HEK293T (cell line): Measurements from ENCODE around the gene GRM4.

Source experiments
- CTBP1 ChIP-seq: fragments of 450-650 bp; IDR thresholded peaks from 2 replicates; pipeline ENCODE4 v1.6.1; 2016; ENCODE audit warnings: borderline replicate concordance
- FOXM1 ChIP-seq: fragments of 450-650 bp; IDR thresholded peaks from 2 replicates; pipeline ENCODE4 v1.6.1; 2017; ENCODE audit warnings: mild to moderate bottlenecking, borderline replicate concordance
- HDGF ChIP-seq: fragments of 450-650 bp; IDR thresholded peaks from 2 replicates; pipeline ENCODE4 v1.6.1; 2017; ENCODE audit warnings: antibody characterized with exemption, borderline replicate concordance
- NFRKB ChIP-seq: fragments of 450-650 bp; IDR thresholded peaks from 2 replicates; pipeline ENCODE4 v1.6.1; 2016; ENCODE audit warnings: mild to moderate bottlenecking, moderate library complexity
- SP1 ChIP-seq: fragments of 450-650 bp; IDR thresholded peaks from 2 replicates; pipeline ENCODE4 v1.6.1; 2017
- TARDBP ChIP-seq: fragments of 450-650 bp; IDR thresholded peaks from 2 replicates; pipeline ENCODE4 v1.6.1; 2016
- ZNF384 ChIP-seq: fragments of 450-650 bp; IDR thresholded peaks from 2 replicates; pipeline ENCODE4 v1.6.1; 2016

DNA sequence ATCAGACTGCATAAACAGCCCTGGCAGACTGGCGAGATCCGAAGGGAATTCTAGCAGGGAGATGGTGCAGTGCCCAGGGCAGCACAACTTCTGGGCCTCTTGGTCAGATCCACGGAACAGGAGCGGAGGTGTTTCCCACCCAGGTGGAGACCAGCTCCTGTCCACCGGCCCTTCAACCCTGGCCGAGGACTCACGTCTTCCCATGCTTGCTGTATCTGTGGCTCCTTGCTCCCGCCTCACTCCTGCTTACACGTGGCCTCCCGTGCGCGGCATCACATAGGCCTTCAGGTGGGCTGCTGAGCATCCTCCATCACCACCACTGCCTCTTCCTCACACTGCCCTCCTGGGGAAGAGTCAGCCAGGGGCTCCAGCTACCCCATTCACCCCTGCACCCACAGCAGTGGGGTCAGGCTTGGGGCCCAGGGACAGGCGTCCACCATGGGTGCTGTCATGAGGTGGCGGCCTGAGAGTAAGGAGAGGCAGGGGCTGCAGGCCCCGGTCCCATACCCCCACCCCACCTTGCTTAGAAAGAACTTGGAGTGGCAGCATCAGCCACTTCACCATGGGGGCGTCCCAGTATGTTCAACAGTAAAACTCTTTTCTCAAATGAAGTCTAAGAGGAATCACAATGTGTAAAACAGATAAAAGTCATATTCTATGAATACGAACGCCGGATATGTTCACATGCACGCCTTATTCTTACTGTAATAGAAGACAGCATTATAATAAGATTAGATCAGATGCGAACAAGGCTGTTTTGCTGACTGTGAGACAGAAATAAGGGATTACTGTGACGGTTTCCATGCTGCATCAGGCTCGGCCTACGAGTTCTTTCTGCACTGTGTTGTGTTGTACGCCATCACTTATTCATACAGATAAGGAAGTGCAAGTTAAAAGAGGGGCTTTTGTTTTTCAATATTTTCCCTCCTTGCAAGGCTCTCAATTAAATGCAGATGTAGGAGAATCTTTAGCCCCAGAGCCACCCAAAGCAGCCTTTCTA lies 165.4 kb downstream of the GRM4 start:
- no peak for TF ChIP-seq ZNF384
- TF ChIP-seq TARDBP, result no peak
- TF ChIP-seq CTBP1, result no peak
- no peak for TF ChIP-seq FOXM1
- no peak for TF ChIP-seq NFRKB
- TF ChIP-seq HDGF, result no peak
- no peak for TF ChIP-seq SP1
